Prostate gland (tissue), 2 donors: ENCODE measurements around the gene RUSF1. TPM values are rescaled to one million over a fixed set of nuclear protein-coding genes. Genes with fewer than 3 reads are reported as not detected.

Experiments
- DNase-seq: peaks from one replicate; pipeline ENCODE4 v3.0.0-alpha.2; 2019; ENCODE audit warnings: low spot score
- H3K27ac ChIP-seq, 2 donors: fragments of 200-600 bp; sonication (generic); 2 replicates each; pipeline ENCODE4 v1.5.1; 2017 to 2019
- H3K27me3 ChIP-seq: fragments of 200-600 bp; sonication (generic); replicated peaks from 2 replicates; pipeline ENCODE4 v1.5.1; 2019; ENCODE audit not compliant: insufficient read depth
- H3K36me3 ChIP-seq, 2 donors: fragments of 200-600 bp; sonication (generic); 1 replicate in 1 of 2; 2 replicates in 1 of 2; pipeline versions ENCODE4 v1.5.1 to v1.8.1; 2017 to 2019
- H3K4me1 ChIP-seq: fragments of 200-600 bp; sonication (generic); replicated peaks from 2 replicates; pipeline ENCODE4 v1.5.1; 2019
- H3K4me3 ChIP-seq, 2 donors: fragments of 200-600 bp; sonication (generic); 2 replicates each; pipeline ENCODE4 v1.5.1; 2017 to 2019
- H3K9me3 ChIP-seq: fragments of 200-600 bp; sonication (generic); 2 replicates; pipeline ENCODE4 v1.5.1; 2017
- POLR2A ChIP-seq: fragments of 450-650 bp; IDR thresholded peaks from one replicate; pipeline ENCODE4 v1.6.1; 2016; ENCODE audit warnings: antibody characterized with exemption, mild to moderate bottlenecking
- POLR2AphosphoS5 ChIP-seq: sonication (generic); formaldehyde crosslinking; IDR thresholded peaks from one replicate; pipeline ENCODE4 v1.6.1; 2017; ENCODE audit warnings: antibody characterized with exemption
- WGBS: methylation state at CpG from one replicate; pipeline ENCODE4 v1.1.5; 2018; 5-methylcytosine and 5-hydroxymethylcytosine counted together
- intact Hi-C: fragments of 100-400 bp; cut with DNase I; formaldehyde crosslinking; loops from one replicate; pipeline ENCODE4 v1.14.2; 2022
- total RNA-seq, 2 donors: library from RNA; depleted of rRNA; stranded (reverse); fragments of >200 nt; gene quantifications; one replicate each; pipeline ENCODE4 v1.1.0, GENCODE V29; 2016
- TF ChIP-seq, protein P1 (sequence below), 4 experiments: fragments of 200-600 bp in 2 of 4; fragments of 450-650 bp in 2 of 4; sonication (generic) in 2 of 4; IDR thresholded peaks; 1 replicate in 3 of 4; 2 replicates in 1 of 4; pipeline ENCODE4 v1.5.1; 2016 to 2019; ENCODE audit warnings: antibody characterized with exemption in 4 of 4, mild to moderate bottlenecking in 2 of 4, moderate library complexity in 2 of 4

RUSF1 gene
- total RNA-seq, 2 donors from 2014 or later, result 142 to 153 TPM

DNA sequence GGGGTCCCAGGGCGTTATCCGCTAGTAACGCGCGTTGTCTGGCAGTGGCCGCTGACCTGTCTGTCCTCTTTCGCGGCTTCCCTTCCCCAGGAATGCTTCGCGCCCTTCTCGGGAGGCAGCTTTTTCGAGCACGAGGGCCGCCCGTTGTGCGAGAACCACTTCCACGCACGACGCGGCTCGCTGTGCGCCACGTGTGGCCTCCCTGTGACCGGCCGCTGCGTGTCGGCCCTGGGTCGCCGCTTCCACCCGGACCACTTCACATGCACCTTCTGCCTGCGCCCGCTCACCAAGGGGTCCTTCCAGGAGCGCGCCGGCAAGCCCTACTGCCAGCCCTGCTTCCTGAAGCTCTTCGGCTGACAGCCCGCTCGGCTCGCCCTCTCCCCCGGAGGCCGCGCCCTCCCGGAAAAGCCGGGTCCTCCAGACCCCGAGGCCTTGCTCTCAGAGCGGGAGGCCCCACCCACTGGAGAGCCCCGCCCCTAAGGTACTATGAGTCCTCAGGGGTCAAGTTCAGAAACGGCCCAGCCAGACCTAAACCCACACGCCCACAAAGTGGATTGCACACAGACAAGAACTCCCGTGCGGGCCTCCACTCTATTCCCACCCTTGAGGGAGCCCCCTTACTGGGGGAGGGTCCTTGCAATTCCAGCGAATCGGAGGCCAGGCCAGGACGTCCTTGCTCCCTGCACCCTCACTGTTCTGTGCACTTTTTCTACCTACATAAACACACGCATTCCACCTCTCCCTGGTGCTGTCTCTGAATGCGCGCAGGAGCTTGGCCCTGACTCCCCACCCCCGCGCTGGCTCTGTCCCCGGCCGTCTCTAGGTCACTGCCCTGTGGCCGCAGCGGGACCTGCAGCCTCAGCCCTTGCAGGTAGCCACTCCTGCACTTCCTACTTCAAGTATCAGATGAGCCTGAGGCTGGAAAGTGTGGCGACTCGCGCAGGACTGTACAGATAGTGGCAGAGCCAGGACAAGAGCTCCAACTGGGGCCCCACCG is 30.7 kb downstream of the RUSF1 start:
- Histone ChIP-seq H3K4me1 (no peaks in the 10 kb centered on the region), H3K9me3 (no peaks in the 10 kb centered on the region), H3K27me3 (no peaks in the 10 kb centered on the region), H3K4me3 (peak overlapping the region in 1 of 2 donors; percentile 27), H3K27ac (no peak overlapping the region), H3K36me3 (no peaks in the 10 kb centered on the region)
- intact Hi-C loops, result no loop called here
- DNase-seq, result no peak
- WGBS, result 57% methylated on average over 43 of the region's 67 CpGs
- TF ChIP-seq POLR2A, result no peak
- no peak for TF ChIP-seq POLR2AphosphoS5
- TF ChIP-seq, protein P1, sequence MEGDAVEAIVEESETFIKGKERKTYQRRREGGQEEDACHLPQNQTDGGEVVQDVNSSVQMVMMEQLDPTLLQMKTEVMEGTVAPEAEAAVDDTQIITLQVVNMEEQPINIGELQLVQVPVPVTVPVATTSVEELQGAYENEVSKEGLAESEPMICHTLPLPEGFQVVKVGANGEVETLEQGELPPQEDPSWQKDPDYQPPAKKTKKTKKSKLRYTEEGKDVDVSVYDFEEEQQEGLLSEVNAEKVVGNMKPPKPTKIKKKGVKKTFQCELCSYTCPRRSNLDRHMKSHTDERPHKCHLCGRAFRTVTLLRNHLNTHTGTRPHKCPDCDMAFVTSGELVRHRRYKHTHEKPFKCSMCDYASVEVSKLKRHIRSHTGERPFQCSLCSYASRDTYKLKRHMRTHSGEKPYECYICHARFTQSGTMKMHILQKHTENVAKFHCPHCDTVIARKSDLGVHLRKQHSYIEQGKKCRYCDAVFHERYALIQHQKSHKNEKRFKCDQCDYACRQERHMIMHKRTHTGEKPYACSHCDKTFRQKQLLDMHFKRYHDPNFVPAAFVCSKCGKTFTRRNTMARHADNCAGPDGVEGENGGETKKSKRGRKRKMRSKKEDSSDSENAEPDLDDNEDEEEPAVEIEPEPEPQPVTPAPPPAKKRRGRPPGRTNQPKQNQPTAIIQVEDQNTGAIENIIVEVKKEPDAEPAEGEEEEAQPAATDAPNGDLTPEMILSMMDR (IDR thresholded peaks at IDR 0.05), result no peak

DNA sequence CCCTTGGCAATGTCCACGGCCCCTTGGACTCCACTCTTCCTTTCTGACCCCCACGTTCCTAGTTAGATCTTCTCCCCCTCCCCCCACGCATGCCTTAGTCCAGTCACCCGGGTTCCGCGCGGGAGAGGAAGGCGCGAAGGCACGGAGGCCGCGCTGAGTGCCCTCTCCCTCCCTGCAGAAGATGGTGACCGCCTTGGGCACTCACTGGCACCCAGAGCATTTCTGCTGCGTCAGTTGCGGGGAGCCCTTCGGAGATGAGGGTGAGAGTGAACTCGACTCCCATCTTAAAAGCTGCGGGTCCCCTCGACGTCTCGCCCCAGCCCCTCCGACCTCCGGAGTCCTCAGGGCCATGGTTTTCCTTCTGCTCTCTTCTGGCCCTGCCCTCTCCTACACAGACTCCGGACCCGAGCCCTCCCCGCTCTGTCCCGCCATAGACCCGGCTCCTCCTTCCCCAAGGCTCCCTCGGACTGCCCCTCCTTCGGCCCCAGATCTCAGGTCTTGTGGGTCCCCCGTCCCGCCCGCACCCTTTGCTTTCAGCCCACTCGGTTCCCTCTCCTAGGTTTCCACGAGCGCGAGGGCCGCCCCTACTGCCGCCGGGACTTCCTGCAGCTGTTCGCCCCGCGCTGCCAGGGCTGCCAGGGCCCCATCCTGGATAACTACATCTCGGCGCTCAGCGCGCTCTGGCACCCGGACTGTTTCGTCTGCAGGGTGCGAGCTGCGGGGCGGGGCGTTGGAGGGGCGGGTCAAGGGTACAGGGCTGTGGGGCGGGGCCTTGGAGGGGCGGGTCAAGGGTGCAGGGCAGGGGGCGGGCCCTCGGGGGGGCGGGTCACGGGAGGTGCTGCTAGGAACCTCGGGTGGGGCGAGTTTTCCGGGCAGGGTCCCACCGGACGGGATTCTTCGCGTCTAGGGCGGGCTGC is 31.6 kb downstream of the RUSF1 start:
- Histone ChIP-seq H3K27me3 (no peaks in the 10 kb centered on the region), H3K36me3 (no peaks in the 10 kb centered on the region), H3K9me3 (no peaks in the 10 kb centered on the region), H3K4me1 (no peaks in the 10 kb centered on the region), H3K27ac (no peak overlapping the region), H3K4me3 (peak overlapping the region; percentile 10 to 27)
- intact Hi-C loops, result no loop called here
- peak; percentile 40 for TF ChIP-seq POLR2AphosphoS5
- TF ChIP-seq, protein P1 (IDR thresholded peaks at IDR 0.05), result no peak
- TF ChIP-seq POLR2A, result peak; percentile 66
- 25% methylated on average over 52 of the region's 68 CpGs for WGBS
- DNase-seq, result peak; percentile 59

DNA sequence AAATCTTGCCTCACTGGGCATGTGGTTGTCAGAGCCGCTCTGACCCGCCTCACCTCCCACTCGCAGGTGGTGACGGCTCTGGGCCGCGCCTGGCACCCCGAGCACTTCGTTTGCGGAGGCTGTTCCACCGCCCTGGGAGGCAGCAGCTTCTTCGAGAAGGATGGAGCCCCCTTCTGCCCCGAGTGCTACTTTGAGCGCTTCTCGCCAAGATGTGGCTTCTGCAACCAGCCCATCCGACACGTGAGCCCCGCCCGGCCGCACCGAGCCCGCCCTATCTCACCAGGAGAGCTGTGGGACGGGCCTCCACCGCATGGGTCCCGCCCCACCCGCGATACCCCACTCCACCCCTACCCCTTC is 32.3 kb downstream of the RUSF1 start:
- TF ChIP-seq, protein P1 (IDR thresholded peaks at IDR 0.05), result no peak
- no peak for TF ChIP-seq POLR2AphosphoS5
- TF ChIP-seq POLR2A, result no peak
- no peak for DNase-seq
- 59% methylated on average over 26 of the region's 26 CpGs for WGBS
- H3K27me3 ChIP-seq, result no peaks in the 10 kb centered on the region
- H3K27ac ChIP-seq, result no peak overlapping the region
- no peaks in the 10 kb centered on the region for H3K4me1 ChIP-seq
- H3K9me3 ChIP-seq, result no peaks in the 10 kb centered on the region
- intact Hi-C loops, result no loop called here
- H3K36me3 ChIP-seq, result no peaks in the 10 kb centered on the region
- H3K4me3 ChIP-seq, result no peak overlapping the region

DNA sequence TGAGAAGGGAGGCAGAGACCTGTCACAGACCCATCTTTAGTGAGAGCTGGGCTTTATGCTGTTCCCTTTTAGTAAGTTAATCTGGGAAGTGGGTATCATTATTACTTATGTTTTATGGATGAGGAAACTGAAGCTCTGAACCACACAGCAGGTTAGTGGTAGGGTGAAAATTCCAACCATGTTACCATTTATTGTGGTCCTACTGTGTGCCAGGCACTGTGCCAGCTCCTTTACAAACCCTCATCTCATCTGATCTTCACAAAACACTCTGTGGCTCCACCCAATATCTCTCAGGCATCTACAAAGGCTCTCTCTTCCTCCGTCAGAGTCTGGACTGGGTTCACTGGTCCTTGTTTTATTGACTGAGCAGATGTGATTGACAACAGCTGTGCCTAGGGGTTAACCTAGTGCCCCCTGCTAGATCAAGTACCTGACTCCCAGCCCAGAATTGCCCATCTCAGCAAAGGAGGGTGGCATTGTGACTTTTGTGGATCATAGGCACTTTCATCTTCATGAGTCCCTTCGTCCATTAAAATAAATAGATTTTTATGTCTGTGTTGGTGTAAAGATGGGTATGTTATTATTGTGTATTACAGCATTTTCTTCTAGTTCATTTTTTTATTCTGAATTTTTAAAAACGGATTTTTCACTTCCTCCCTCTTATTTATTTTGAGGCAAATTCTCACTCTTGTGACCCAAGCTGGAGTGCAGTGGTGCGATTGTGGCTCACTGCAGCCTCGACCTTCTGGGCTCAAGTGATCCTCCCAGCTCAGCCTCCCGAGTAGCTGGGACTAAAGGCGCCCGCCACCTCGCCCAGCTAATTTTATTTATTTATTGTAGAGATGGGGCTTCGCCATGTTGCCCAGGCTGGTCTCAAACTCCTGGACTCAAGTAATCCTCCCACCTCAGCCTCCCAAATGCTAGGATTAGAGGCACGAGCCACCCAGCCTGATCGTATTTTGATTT is 33.1 kb downstream of the RUSF1 start:
- Histone ChIP-seq H3K36me3 (no peaks in the 10 kb centered on the region), H3K4me1 (no peaks in the 10 kb centered on the region), H3K27ac (no peak overlapping the region), H3K9me3 (no peaks in the 10 kb centered on the region), H3K4me3 (no peak overlapping the region), H3K27me3 (no peaks in the 10 kb centered on the region)
- no peak for DNase-seq
- no peak for TF ChIP-seq POLR2A
- TF ChIP-seq POLR2AphosphoS5, result no peak
- TF ChIP-seq, protein P1 (IDR thresholded peaks at IDR 0.05), result no peak
- 89% methylated on average over 12 of the region's 12 CpGs for WGBS
- intact Hi-C loops, result no loop called here
